ENCODE data around the gene MBD5. TPM values are rescaled to one million over a fixed set of nuclear protein-coding genes. Genes with fewer than 3 reads are reported as not detected.

The MBD5 gene
- polyA plus RNA-seq, 1 of the 3 experiments (the other 2 are of a cell fraction): 7.4 TPM

- CTCF ChIA-PET: interaction anchor here (0.9 to 6.0 kb wide), 2 partner anchors 15 to 533 kb away, joined by 3 to 36 read pairs; no protein-coding TSS in a partner anchor
- H3K9me3 ChIP-seq: no peaks in the 10 kb centered on the region
These were observed 502.4 kb downstream of the MBD5 start for GRCh38 chr2:148523315-148523714.

More at GRCh38 chr2:148523315-148523714, 502.4 kb downstream of the MBD5 start:
- no peaks in the 10 kb centered on the region for H4K20me1 ChIP-seq (ENCODE audit: insufficient read depth)
- POLR2A ChIA-PET: no interaction called here
- no peak overlapping the region for H3K9ac ChIP-seq
- no peak overlapping the region for H3K4me3 ChIP-seq (ENCODE audit: low read depth in 2 of 2, low read length in 1 of 2)
- H3K9me2 ChIP-seq: no peaks in the 10 kb centered on the region
- H3F3A ChIP-seq (replicated peaks; ENCODE audit: insufficient read depth): no peaks in the 10 kb centered on the region
- no peak overlapping the region for H2AFZ ChIP-seq (ENCODE audit: low read depth)
- no peaks in the 10 kb centered on the region for H3K36me3 ChIP-seq (replicated peaks in 1 of 2; ENCODE audit: control insufficient read depth in 1 of 2, insufficient read depth in 2 of 2, low read length in 1 of 2)
- H3K27me3 ChIP-seq (ENCODE audit: insufficient read depth): no peaks in the 10 kb centered on the region
- DNase-seq: no peak
- H3K79me2 ChIP-seq (ENCODE audit: insufficient read depth): no peaks in the 10 kb centered on the region
- no peak overlapping the region for H3K4me2 ChIP-seq
- 15% methylated on average over 1 of the region's 1 CpG for WGBS (ENCODE audit: low lambda C conversion rate)
- H3K4me1 ChIP-seq (ENCODE audit: control insufficient read depth in 1 of 2, insufficient read depth in 2 of 2, low read depth in 1 of 2, low read length in 1 of 2): no peaks in the 10 kb centered on the region; a peak in 1 of 4 replicates
- H3K27ac ChIP-seq (ENCODE audit: low read depth in 2 of 2, low read length in 1 of 2): no peak overlapping the region
- TF ChIP-seq EZH2phosphoT487 (IDR thresholded peaks at IDR 0.05; ENCODE audit: borderline replicate concordance, low read depth): no peak
- no peak for TF ChIP-seq CTCF (IDR thresholded peaks at IDR 0.05)
- TF ChIP-seq YY1 (IDR thresholded peaks at IDR 0.05; ENCODE audit: low read depth): no peak
- no peak for TF ChIP-seq USF1 (IDR thresholded peaks at IDR 0.05; ENCODE audit: borderline replicate concordance, low read depth)
- no peak for TF ChIP-seq ZBTB33 (IDR thresholded peaks at IDR 0.05; ENCODE audit: borderline replicate concordance, low read depth)
- TF ChIP-seq CHD2 (IDR thresholded peaks at IDR 0.05; ENCODE audit: low read length, partially characterized antibody): no peak
- no peak for TF ChIP-seq RXRA (IDR thresholded peaks at IDR 0.05; ENCODE audit: borderline replicate concordance, low read depth)
- no peak for TF ChIP-seq NFIC (IDR thresholded peaks at IDR 0.05; ENCODE audit: borderline replicate concordance)
- no peak for TF ChIP-seq TEAD4 (IDR thresholded peaks at IDR 0.05; ENCODE audit: borderline replicate concordance, insufficient read depth)
- no peak for TF ChIP-seq NRF1 (IDR thresholded peaks at IDR 0.05; ENCODE audit: low read depth, low read length)
- TF ChIP-seq REST (IDR thresholded peaks at IDR 0.05; ENCODE audit: low read depth, low read length): no peak
- TF ChIP-seq EP300 (IDR thresholded peaks at IDR 0.05; ENCODE audit: borderline replicate concordance in 1 of 2, low read depth in 1 of 2, low read length in 1 of 2): no peak
- TF ChIP-seq POLR2AphosphoS5 (IDR thresholded peaks at IDR 0.05; ENCODE audit: low read depth, low read length): no peak
- TF ChIP-seq FOXM1 (IDR thresholded peaks at IDR 0.05; ENCODE audit: low read depth): no peak
- no peak for TF ChIP-seq TCF12 (IDR thresholded peaks at IDR 0.05)
- TF ChIP-seq GATA2 (CRISPR knock-in tag; IDR thresholded peaks at IDR 0.05): no peak
- TF ChIP-seq SMC3 (IDR thresholded peaks at IDR 0.05; ENCODE audit: low read depth, low read length): no peak
- TF ChIP-seq FOXJ3 (CRISPR knock-in tag; IDR thresholded peaks at IDR 0.05): no peak

Measured in SK-N-SH (cell line).